ENCODE measurements around the gene ARHGEF39.

ARHGEF39 gene

GRCh38 chr9:35712762-35713400 is 47.9 kb upstream of the ARHGEF39 start:
- Histone ChIP-seq H3K27ac (replicated peaks) (no peak overlapping the region), H3K27me3 (ENCODE audit: insufficient read depth, poor library complexity, severe bottlenecking) (no peaks in the 10 kb centered on the region), H3K4me3 (replicated peaks; ENCODE audit: insufficient read depth, low read length) (no peak overlapping the region)
- no peak for DNase-seq (ENCODE audit: low read depth in 1 of 2, low spot score in 1 of 2)
- TF ChIP-seq CTCF (IDR thresholded peaks at IDR 0.05; ENCODE audit: insufficient read depth, low read length) (no peak), POLR2AphosphoS5 (IDR thresholded peaks at IDR 0.05; ENCODE audit: low read depth) (no peak), SPI1 (IDR thresholded peaks at IDR 0.05; ENCODE audit: borderline replicate concordance, low read depth) (no peak), GABPA (IDR thresholded peaks at IDR 0.05; ENCODE audit: low read depth) (no peak), REST (IDR thresholded peaks at IDR 0.05; ENCODE audit: insufficient replicate concordance, low read depth) (no peak)

- no peak for DNase-seq (ENCODE audit: low read depth in 1 of 2, low spot score in 1 of 2)
- Histone ChIP-seq H3K4me3 (replicated peaks; ENCODE audit: insufficient read depth, low read length) (no peak overlapping the region), H3K27ac (replicated peaks) (no peak overlapping the region), H3K27me3 (ENCODE audit: insufficient read depth, poor library complexity, severe bottlenecking) (no peaks in the 10 kb centered on the region)
- TF ChIP-seq CTCF (IDR thresholded peaks at IDR 0.05; ENCODE audit: insufficient read depth, low read length) (no peak), POLR2AphosphoS5 (IDR thresholded peaks at IDR 0.05; ENCODE audit: low read depth) (no peak), SPI1 (IDR thresholded peaks at IDR 0.05; ENCODE audit: borderline replicate concordance, low read depth) (no peak)
Measured at GRCh38 chr9:35711501-35712428, 46.8 kb upstream of the ARHGEF39 start.

GRCh38 chr9:35710818-35711500 is 46.0 kb upstream of the ARHGEF39 start:
- TF ChIP-seq POLR2AphosphoS5 (IDR thresholded peaks at IDR 0.05; ENCODE audit: low read depth) (no peak), GABPA (IDR thresholded peaks at IDR 0.05; ENCODE audit: low read depth) (no peak), SPI1 (IDR thresholded peaks at IDR 0.05; ENCODE audit: borderline replicate concordance, low read depth) (no peak), CTCF (IDR thresholded peaks at IDR 0.05; ENCODE audit: insufficient read depth, low read length) (no peak), REST (IDR thresholded peaks at IDR 0.05; ENCODE audit: insufficient replicate concordance, low read depth) (no peak)
- no peak overlapping the region for H3K27ac ChIP-seq (replicated peaks)
- DNase-seq (ENCODE audit: low read depth in 1 of 2, low spot score in 1 of 2) = no peak
- no peak overlapping the region for H3K4me3 ChIP-seq (replicated peaks; ENCODE audit: insufficient read depth, low read length)
- H3K27me3 ChIP-seq (ENCODE audit: insufficient read depth, poor library complexity, severe bottlenecking) = no peaks in the 10 kb centered on the region
